Effector memory CD8-positive, alpha-beta T cell (primary cell): ENCODE data around the gene PIM3.

Source experiments
- ATAC-seq: fragments of 150-1000 bp; cut with Tn5 transposase; replicated peaks from 2 replicates; pipeline ENCODE4 v1.10.0; 2021; ENCODE audit warnings: mild to moderate bottlenecking, moderate library complexity
- DNase-seq, 3 experiments: peaks; one replicate each; pipeline ENCODE4 v3.0.0; 2021
- H3K27ac Mint-ChIP-seq, 2 donors: one replicate each; pipeline ENCODE4 v1.8.0; 2022; ENCODE audit warnings: mild to moderate bottlenecking in 2 of 2, mixed read lengths in 2 of 2, moderate library complexity in 2 of 2
- H3K27me3 Mint-ChIP-seq, 2 donors: one replicate each; pipeline ENCODE4 v1.8.0; 2022; ENCODE audit warnings: mixed read lengths in 2 of 2
- H3K36me3 Mint-ChIP-seq: one replicate; pipeline ENCODE4 v1.8.0; 2022; ENCODE audit warnings: mild to moderate bottlenecking, moderate library complexity, mixed read lengths; ENCODE audit not compliant: insufficient read depth
- H3K4me1 Mint-ChIP-seq, 2 donors: one replicate each; pipeline ENCODE4 v1.8.0; 2022; ENCODE audit warnings: low read depth in 2 of 2, mixed read lengths in 2 of 2
- H3K4me3 Mint-ChIP-seq, 2 donors: one replicate each; pipeline ENCODE4 v1.8.0; 2022; ENCODE audit warnings: mild to moderate bottlenecking in 2 of 2, mixed read lengths in 2 of 2, moderate library complexity in 2 of 2
- H3K9me3 Mint-ChIP-seq, 2 donors: one replicate each; pipeline ENCODE4 v1.8.0; 2022; ENCODE audit warnings: mixed read lengths in 2 of 2

Gene PIM3

GRCh38 chr22:49933236-49934159, 27.1 kb upstream of the PIM3 start:
- ATAC-seq: no peak
- peaks cover 7% of the 10 kb centered on the region for H3K36me3 Mint-ChIP-seq

GRCh38 chr22:49934160-49934890, 26.2 kb upstream of the PIM3 start:
- DNase-seq: peak in 1 of 3 experiments; percentile 39
- peak; percentile 3 for ATAC-seq
- peaks cover 12 to 19% of the 10 kb centered on the region in 2 donors for H3K4me1 Mint-ChIP-seq
- no peaks in the 10 kb centered on the region for H3K9me3 Mint-ChIP-seq
- peaks cover 7% of the 10 kb centered on the region for H3K36me3 Mint-ChIP-seq
- peak overlapping the region; percentile 41 to 70 for H3K27ac Mint-ChIP-seq
- no peaks in the 10 kb centered on the region for H3K27me3 Mint-ChIP-seq
- H3K4me3 Mint-ChIP-seq: peak overlapping the region; percentile 47 to 54

More at GRCh38 chr22:49933236-49934159, 27.1 kb upstream of the PIM3 start:
- Mint-ChIP-seq H3K4me1 (peaks cover 12 to 19% of the 10 kb centered on the region in 2 donors), H3K27me3 (no peaks in the 10 kb centered on the region), H3K9me3 (no peaks in the 10 kb centered on the region), H3K27ac (peak overlapping the region; percentile 70 to 90), H3K4me3 (peak overlapping the region in 1 of 2 donors; percentile 54)
- DNase-seq: no peak

GRCh38 chr22:49934891-49935557, 25.5 kb upstream of the PIM3 start:
- Mint-ChIP-seq H3K27ac (peak overlapping the region in 1 of 2 donors; percentile 41), H3K9me3 (no peaks in the 10 kb centered on the region), H3K4me1 (peaks cover 12 to 20% of the 10 kb centered on the region in 2 donors), H3K4me3 (peak overlapping the region; percentile 47 to 54), H3K36me3 (peaks cover 7% of the 10 kb centered on the region), H3K27me3 (no peaks in the 10 kb centered on the region)
- ATAC-seq (peak; percentile 22), DNase-seq (peak; percentile 62 to 69 (median 66))

GRCh38 chr22:49935561-49935960, 25.0 kb upstream of the PIM3 start:
- H3K9me3 Mint-ChIP-seq: no peaks in the 10 kb centered on the region
- no peaks in the 10 kb centered on the region for H3K27me3 Mint-ChIP-seq
- H3K4me1 Mint-ChIP-seq: peaks cover 12 to 20% of the 10 kb centered on the region in 2 donors
- H3K27ac Mint-ChIP-seq: peak overlapping the region; percentile 87
- H3K4me3 Mint-ChIP-seq: peak overlapping the region; percentile 73 to 74
- DNase-seq (no peak), ATAC-seq (no peak)
- peaks cover 7% of the 10 kb centered on the region for H3K36me3 Mint-ChIP-seq

- no peaks in the 10 kb centered on the region for H3K27me3 Mint-ChIP-seq
- peak overlapping the region; percentile 73 to 74 for H3K4me3 Mint-ChIP-seq
- peaks cover 7% of the 10 kb centered on the region for H3K36me3 Mint-ChIP-seq
- DNase-seq (peak; percentile 84 to 86 (median 86)), ATAC-seq (peak; percentile 82)
- peaks cover 8 to 17% of the 10 kb centered on the region in 2 donors for H3K4me1 Mint-ChIP-seq
- no peaks in the 10 kb centered on the region for H3K9me3 Mint-ChIP-seq
- H3K27ac Mint-ChIP-seq: peak overlapping the region; percentile 87
These were observed 24.3 kb upstream of the PIM3 start for GRCh38 chr22:49936018-49936972.

GRCh38 chr22:49936973-49937757, 23.4 kb upstream of the PIM3 start:
- peaks cover 7% of the 10 kb centered on the region for H3K36me3 Mint-ChIP-seq
- H3K9me3 Mint-ChIP-seq: no peaks in the 10 kb centered on the region
- no peak for DNase-seq
- H3K4me1 Mint-ChIP-seq: peaks cover 8 to 17% of the 10 kb centered on the region in 2 donors
- H3K27me3 Mint-ChIP-seq: no peaks in the 10 kb centered on the region
- peak overlapping the region; percentile 73 to 74 for H3K4me3 Mint-ChIP-seq
- peak overlapping the region; percentile 87 for H3K27ac Mint-ChIP-seq
- ATAC-seq: no peak

GRCh38 chr22:49937758-49938564, 22.6 kb upstream of the PIM3 start:
- H3K27ac Mint-ChIP-seq: peak overlapping the region; percentile 10 to 87
- H3K4me1 Mint-ChIP-seq: peaks cover 5 to 17% of the 10 kb centered on the region in 2 donors
- peak overlapping the region in 1 of 2 donors; percentile 58 for H3K4me3 Mint-ChIP-seq
- H3K27me3 Mint-ChIP-seq: no peaks in the 10 kb centered on the region
- H3K36me3 Mint-ChIP-seq: peaks cover 6% of the 10 kb centered on the region
- ATAC-seq: no peak
- DNase-seq: no peak
- no peaks in the 10 kb centered on the region for H3K9me3 Mint-ChIP-seq

- Mint-ChIP-seq H3K9me3 (no peaks in the 10 kb centered on the region), H3K27me3 (no peaks in the 10 kb centered on the region), H3K4me1 (peaks cover 0 to 12% of the 10 kb centered on the region in 2 donors), H3K27ac (peak overlapping the region in 1 of 2 donors; percentile 10), H3K36me3 (peaks cover 2% of the 10 kb centered on the region), H3K4me3 (no peak overlapping the region)
- DNase-seq (no peak), ATAC-seq (no peak)
These were observed 21.9 kb upstream of the PIM3 start for GRCh38 chr22:49938565-49939136.

GRCh38 chr22:49941507-49942316, 18.9 kb upstream of the PIM3 start:
- Mint-ChIP-seq H3K4me3 (no peak overlapping the region), H3K9me3 (no peaks in the 10 kb centered on the region), H3K27ac (no peak overlapping the region), H3K4me1 (peaks cover 5 to 15% of the 10 kb centered on the region in 2 donors), H3K27me3 (no peaks in the 10 kb centered on the region), H3K36me3 (peaks cover 4% of the 10 kb centered on the region)
- DNase-seq (no peak), ATAC-seq (no peak)

- DNase-seq (no peak), ATAC-seq (no peak)
- H3K36me3 Mint-ChIP-seq: peaks cover 4% of the 10 kb centered on the region
- H3K9me3 Mint-ChIP-seq: no peaks in the 10 kb centered on the region
- no peak overlapping the region for H3K27ac Mint-ChIP-seq
- no peaks in the 10 kb centered on the region for H3K27me3 Mint-ChIP-seq
- peaks cover 5 to 13% of the 10 kb centered on the region in 2 donors for H3K4me1 Mint-ChIP-seq
- no peak overlapping the region for H3K4me3 Mint-ChIP-seq
These were observed 17.8 kb upstream of the PIM3 start for GRCh38 chr22:49942565-49943404.
